H1 (cell line): Measurements from ENCODE around the gene IL1RAPL1.

Experiments used
- ATF2 ChIP-seq: IDR thresholded peaks from 2 replicates; pipeline ENCODE4 v1.6.1; 2012; ENCODE audit warnings: low read length, inconsistent platforms
- CTBP2 ChIP-seq: IDR thresholded peaks from 2 replicates; pipeline ENCODE4 v1.7.0; 2011; ENCODE audit warnings: borderline replicate concordance, mild to moderate bottlenecking, moderate library complexity, mixed read lengths, low read length; ENCODE audit not compliant: insufficient read depth, insufficient read length
- CTCF ChIP-seq, 3 experiments: IDR thresholded peaks; 1 replicate in 2 of 3; 2 replicates in 1 of 3; pipeline versions ENCODE4 v1.5.1 to v1.6.1; 2011; ENCODE audit warnings: low read length in 3 of 3, mild to moderate bottlenecking in 3 of 3, inconsistent platforms in 2 of 3, low read depth in 1 of 3, moderate library complexity in 1 of 3; ENCODE audit not compliant: insufficient read depth in 1 of 3; ENCODE audit errors: control extremely low read depth in 1 of 3
- EGR1 ChIP-seq: IDR thresholded peaks from 2 replicates; pipeline ENCODE4 v1.6.1; 2011; ENCODE audit warnings: low read depth, low read length, borderline replicate concordance
- EP300 ChIP-seq, 2 experiments: IDR thresholded peaks; 1 replicate in 1 of 2; 2 replicates in 1 of 2; pipeline ENCODE4 v1.6.1; 2011 to 2012; ENCODE audit warnings: low read depth in 2 of 2, low read length in 2 of 2, mild to moderate bottlenecking in 2 of 2, borderline replicate concordance in 1 of 2, inconsistent platforms in 1 of 2, moderate library complexity in 1 of 2
- FOSL1 ChIP-seq: IDR thresholded peaks from 2 replicates; pipeline ENCODE4 v1.6.1; 2011; ENCODE audit warnings: mild to moderate bottlenecking, low read depth, low read length, moderate library complexity; ENCODE audit not compliant: insufficient read depth
- MAFK ChIP-seq: IDR thresholded peaks from 2 replicates; pipeline ENCODE4 v1.6.1; 2012; ENCODE audit warnings: low read depth, mild to moderate bottlenecking, improper control_type of control experiment, low read length
- POLR2A ChIP-seq, 2 experiments: IDR thresholded peaks; 1 replicate in 1 of 2; 2 replicates in 1 of 2; pipeline ENCODE4 v1.6.1; 2011; ENCODE audit warnings: low read depth in 2 of 2, low read length in 2 of 2, mild to moderate bottlenecking in 2 of 2; ENCODE audit errors: control extremely low read depth in 1 of 2
- RAD21 ChIP-seq, 2 experiments: IDR thresholded peaks in 1 of 2; conservative IDR thresholded peaks in 1 of 2; 2 replicates each; pipeline ENCODE4 v1.6.1; 2011; ENCODE audit warnings: low read depth in 2 of 2, low read length in 2 of 2, improper control_type of control experiment in 1 of 2, inconsistent platforms in 1 of 2, mild to moderate bottlenecking in 1 of 2, moderate library complexity in 1 of 2

GRCh38 chrX:29397506-29397905 lies 810.3 kb downstream of the IL1RAPL1 start:
- TF ChIP-seq CTCF (IDR thresholded peaks at IDR 0.05; ENCODE audit: control extremely low read depth in 1 of 3, insufficient read depth in 1 of 3, low read depth in 1 of 3, low read length in 3 of 3), result no peak
- TF ChIP-seq EP300 (IDR thresholded peaks at IDR 0.05; ENCODE audit: borderline replicate concordance in 1 of 2, low read depth in 2 of 2, low read length in 2 of 2), result no peak
- no peak for TF ChIP-seq ATF2
- no peak for TF ChIP-seq CTBP2
- TF ChIP-seq FOSL1, result no peak
- no peak for TF ChIP-seq RAD21 (IDR thresholded peaks at IDR 0.05 in 1 of 2, conservative IDR thresholded peaks at IDR 0.05 in 1 of 2; ENCODE audit: low read depth in 2 of 2, low read length in 2 of 2)
- no peak for TF ChIP-seq EGR1
- TF ChIP-seq MAFK, result no peak
- no peak for TF ChIP-seq POLR2A (IDR thresholded peaks at IDR 0.05; ENCODE audit: control extremely low read depth in 1 of 2, low read depth in 2 of 2, low read length in 2 of 2)
